ENCODE data around the gene CNOT9. TPM values are rescaled to one million over a fixed set of nuclear protein-coding genes. Genes with fewer than 3 reads are reported as not detected.

The CNOT9 gene
- total RNA-seq, 2 donors from 2014 or later = 92.9 to 147 TPM

- H3K36me3 Mint-ChIP-seq = peaks cover 30% of the 10 kb centered on the region
- ATAC-seq (no peak), DNase-seq (ENCODE audit: low spot score) (no peak)
- H3K4me3 Mint-ChIP-seq = no peak overlapping the region
- peaks cover 14 to 15% of the 10 kb centered on the region in 2 donors for H3K4me1 Mint-ChIP-seq (ENCODE audit: low read depth in 2 of 2)
- H3K9me3 Mint-ChIP-seq = no peaks in the 10 kb centered on the region
- no peak overlapping the region for H3K27ac Mint-ChIP-seq
- H3K27me3 Mint-ChIP-seq = no peaks in the 10 kb centered on the region
Observed at GRCh38 chr2:218558986-218559385, 9.7 kb upstream of the CNOT9 start.

GRCh38 chr2:218564056-218564455 is 4.6 kb upstream of the CNOT9 start:
- H3K27ac Mint-ChIP-seq = no peak overlapping the region
- H3K36me3 Mint-ChIP-seq = peaks cover 30% of the 10 kb centered on the region
- no peak for DNase-seq (ENCODE audit: low spot score)
- H3K9me3 Mint-ChIP-seq = no peaks in the 10 kb centered on the region
- H3K4me3 Mint-ChIP-seq = no peak overlapping the region
- peaks cover 33 to 37% of the 10 kb centered on the region in 2 donors for H3K4me1 Mint-ChIP-seq (ENCODE audit: low read depth in 2 of 2)
- no peak for ATAC-seq
- no peaks in the 10 kb centered on the region for H3K27me3 Mint-ChIP-seq

GRCh38 chr2:218566296-218566695 is 2.3 kb upstream of the CNOT9 start:
- Mint-ChIP-seq H3K4me1 (ENCODE audit: low read depth in 2 of 2) (peaks cover 51 to 55% of the 10 kb centered on the region in 2 donors), H3K36me3 (peaks cover 30% of the 10 kb centered on the region), H3K27me3 (no peaks in the 10 kb centered on the region), H3K27ac (peak overlapping the region; percentile 93 to 98), H3K9me3 (no peaks in the 10 kb centered on the region), H3K4me3 (peak overlapping the region; percentile 97)
- no peak for ATAC-seq
- no peak for DNase-seq (ENCODE audit: low spot score)

- Mint-ChIP-seq H3K36me3 (peaks cover 22% of the 10 kb centered on the region), H3K27ac (peak overlapping the region; percentile 93 to 98), H3K4me1 (ENCODE audit: low read depth in 2 of 2) (peaks cover 49 to 50% of the 10 kb centered on the region in 2 donors), H3K4me3 (peak overlapping the region; percentile 97), H3K9me3 (no peaks in the 10 kb centered on the region), H3K27me3 (no peaks in the 10 kb centered on the region)
- DNase-seq (ENCODE audit: low spot score) (no peak), ATAC-seq (peak; percentile 54 to 62)
Observed at GRCh38 chr2:218567797-218568189, 846 bp upstream of the CNOT9 start.

- peak overlapping the region; percentile 93 to 98 for H3K27ac Mint-ChIP-seq
- H3K9me3 Mint-ChIP-seq = no peaks in the 10 kb centered on the region
- DNase-seq (ENCODE audit: low spot score) (peak; percentile 85), ATAC-seq (peak; percentile 47 to 64)
- peak overlapping the region; percentile 97 for H3K4me3 Mint-ChIP-seq
- peaks cover 43 to 46% of the 10 kb centered on the region in 2 donors for H3K4me1 Mint-ChIP-seq (ENCODE audit: low read depth in 2 of 2)
- H3K27me3 Mint-ChIP-seq = no peaks in the 10 kb centered on the region
- H3K36me3 Mint-ChIP-seq = peaks cover 22% of the 10 kb centered on the region
Observed at GRCh38 chr2:218569038-218569431, 396 bp downstream of the CNOT9 start.

- peaks cover 22% of the 10 kb centered on the region for H3K36me3 Mint-ChIP-seq
- ATAC-seq (no peak), DNase-seq (ENCODE audit: low spot score) (no peak)
- no peaks in the 10 kb centered on the region for H3K9me3 Mint-ChIP-seq
- H3K4me3 Mint-ChIP-seq = peak overlapping the region; percentile 97
- H3K27me3 Mint-ChIP-seq = no peaks in the 10 kb centered on the region
- peaks cover 39 to 40% of the 10 kb centered on the region in 2 donors for H3K4me1 Mint-ChIP-seq (ENCODE audit: low read depth in 2 of 2)
- H3K27ac Mint-ChIP-seq = peak overlapping the region; percentile 93 to 98
Observed at GRCh38 chr2:218569661-218570500, 1.2 kb downstream of the CNOT9 start.

- Mint-ChIP-seq H3K9me3 (no peaks in the 10 kb centered on the region), H3K4me1 (ENCODE audit: low read depth in 2 of 2) (peaks cover 39% of the 10 kb centered on the region in 2 donors), H3K36me3 (peaks cover 22% of the 10 kb centered on the region), H3K4me3 (peak overlapping the region; percentile 97), H3K27ac (peak overlapping the region; percentile 93 to 98), H3K27me3 (no peaks in the 10 kb centered on the region)
- DNase-seq (ENCODE audit: low spot score) = no peak
- no peak for ATAC-seq
Observed at GRCh38 chr2:218570850-218571249, 2.2 kb downstream of the CNOT9 start.

GRCh38 chr2:218576854-218577253 is 8.2 kb downstream of the CNOT9 start:
- no peak for DNase-seq (ENCODE audit: low spot score)
- no peaks in the 10 kb centered on the region for H3K9me3 Mint-ChIP-seq
- H3K27ac Mint-ChIP-seq = no peak overlapping the region
- no peak overlapping the region for H3K4me3 Mint-ChIP-seq
- ATAC-seq = no peak
- H3K4me1 Mint-ChIP-seq (ENCODE audit: low read depth in 2 of 2) = peaks cover 17 to 18% of the 10 kb centered on the region in 2 donors
- H3K36me3 Mint-ChIP-seq = peaks cover 5% of the 10 kb centered on the region
- no peaks in the 10 kb centered on the region for H3K27me3 Mint-ChIP-seq

- no peak for ATAC-seq
- peak overlapping the region in 1 of 2 donors; percentile 21 for H3K27ac Mint-ChIP-seq
- no peaks in the 10 kb centered on the region for H3K9me3 Mint-ChIP-seq
- no peaks in the 10 kb centered on the region for H3K27me3 Mint-ChIP-seq
- no peak for DNase-seq (ENCODE audit: low spot score)
- peaks cover 6% of the 10 kb centered on the region for H3K36me3 Mint-ChIP-seq
- peaks cover 20 to 25% of the 10 kb centered on the region in 2 donors for H3K4me1 Mint-ChIP-seq (ENCODE audit: low read depth in 2 of 2)
- no peak overlapping the region for H3K4me3 Mint-ChIP-seq
Observed at GRCh38 chr2:218577482-218578220, 9.0 kb downstream of the CNOT9 start.

GRCh38 chr2:218578272-218578877 is 9.7 kb downstream of the CNOT9 start:
- Mint-ChIP-seq H3K27ac (peak overlapping the region in 1 of 2 donors; percentile 21), H3K9me3 (no peaks in the 10 kb centered on the region), H3K36me3 (peaks cover 13% of the 10 kb centered on the region), H3K4me1 (ENCODE audit: low read depth in 2 of 2) (peaks cover 26 to 32% of the 10 kb centered on the region in 2 donors), H3K27me3 (no peaks in the 10 kb centered on the region), H3K4me3 (no peak overlapping the region)
- no peak for ATAC-seq
- no peak for DNase-seq (ENCODE audit: low spot score)

- DNase-seq (ENCODE audit: low spot score) (no peak), ATAC-seq (peak; percentile 95 to 100)
- peaks cover 30% of the 10 kb centered on the region for H3K36me3 Mint-ChIP-seq
- no peaks in the 10 kb centered on the region for H3K27me3 Mint-ChIP-seq
- H3K4me1 Mint-ChIP-seq (ENCODE audit: low read depth in 2 of 2) = peaks cover 26 to 33% of the 10 kb centered on the region in 2 donors
- peak overlapping the region; percentile 79 to 87 for H3K27ac Mint-ChIP-seq
- peak overlapping the region; percentile 53 for H3K4me3 Mint-ChIP-seq
- H3K9me3 Mint-ChIP-seq = no peaks in the 10 kb centered on the region
Observed at GRCh38 chr2:218582076-218582475, 13.4 kb downstream of the CNOT9 start.

- H3K9me3 Mint-ChIP-seq = no peaks in the 10 kb centered on the region
- DNase-seq (ENCODE audit: low spot score) (no peak), ATAC-seq (no peak)
- no peak overlapping the region for H3K27ac Mint-ChIP-seq
- peaks cover 30% of the 10 kb centered on the region for H3K36me3 Mint-ChIP-seq
- H3K27me3 Mint-ChIP-seq = no peaks in the 10 kb centered on the region
- no peak overlapping the region for H3K4me3 Mint-ChIP-seq
- H3K4me1 Mint-ChIP-seq (ENCODE audit: low read depth in 2 of 2) = peaks cover 14 to 21% of the 10 kb centered on the region in 2 donors
Observed at GRCh38 chr2:218583983-218584850, 15.6 kb downstream of the CNOT9 start.

GRCh38 chr2:218585541-218585940 is 16.9 kb downstream of the CNOT9 start:
- H3K36me3 Mint-ChIP-seq = peaks cover 31% of the 10 kb centered on the region

More at GRCh38 chr2:218585541-218585940, 16.9 kb downstream of the CNOT9 start:
- Mint-ChIP-seq H3K4me3 (no peak overlapping the region), H3K4me1 (ENCODE audit: low read depth in 2 of 2) (peaks cover 11 to 18% of the 10 kb centered on the region in 2 donors), H3K9me3 (no peaks in the 10 kb centered on the region), H3K27ac (no peak overlapping the region), H3K27me3 (no peaks in the 10 kb centered on the region)
- ATAC-seq = no peak
- no peak for DNase-seq (ENCODE audit: low spot score)
